HG03571 (cell line): Measurements from ENCODE around the gene POLH.
"Not testable (repeated sequence)": the region's sequence is repeated elsewhere in the genome, so short reads cannot be mapped to it uniquely, and the experiment has no call there.

ENCODE experiments used
- ATAC-seq: cut with Tn5 transposase; IDR thresholded peaks from one replicate; pipeline ENCODE4 v1.9.1; 2021; ENCODE audit not compliant: unreplicated experiment

POLH gene

GRCh38 chr6:43629505-43630300, 53.7 kb downstream of the POLH start:
- ATAC-seq, result peak; percentile 62

GRCh38 chr6:43630980-43631619, 55.1 kb downstream of the POLH start:
- no peak for ATAC-seq

- ATAC-seq, result not testable (repeated sequence)
Measured at GRCh38 chr6:43633002-43633401, 57.0 kb downstream of the POLH start.

GRCh38 chr6:43634702-43635303, 58.8 kb downstream of the POLH start:
- ATAC-seq, result no peak

- peak; percentile 67 for ATAC-seq
Measured at GRCh38 chr6:43635387-43636307, 59.7 kb downstream of the POLH start, which contains the start of gene MAD2L1BP. TSS of gene MAD2L1BP (plus strand) at chr6:43635840. CDS start at chr6:43635876, 36 bp downstream.

GRCh38 chr6:43636308-43636659, 60.3 kb downstream of the POLH start:
- ATAC-seq, result no peak

- ATAC-seq, result no peak
Measured at GRCh38 chr6:43639984-43640800, 64.2 kb downstream of the POLH start.

- ATAC-seq, result no peak
Measured at GRCh38 chr6:43644940-43645612, 69.1 kb downstream of the POLH start, which contains the start of gene RSPH9. TSS of gene RSPH9 (plus strand) at chr6:43645036. CDS start at chr6:43645099, 63 bp downstream.

- ATAC-seq, result no peak
Measured at GRCh38 chr6:43645613-43645964, 69.6 kb downstream of the POLH start.

- no peak for ATAC-seq
Measured at GRCh38 chr6:43647613-43648012, 71.6 kb downstream of the POLH start.

- ATAC-seq, result no peak
Measured at GRCh38 chr6:43648248-43648647, 72.3 kb downstream of the POLH start.

GRCh38 chr6:43652822-43653221, 76.8 kb downstream of the POLH start:
- not testable (repeated sequence) for ATAC-seq

- no peak for ATAC-seq
Measured at GRCh38 chr6:43657221-43657802, 81.3 kb downstream of the POLH start.

GRCh38 chr6:43658161-43658560, 82.2 kb downstream of the POLH start:
- ATAC-seq, result no peak

GRCh38 chr6:43662948-43663347, 87.0 kb downstream of the POLH start:
- ATAC-seq, result not testable (repeated sequence)
